Tibial artery (tissue), 4 donors: ENCODE measurements around the gene COLGALT1.

ENCODE experiments used
- DNase-seq, 2 donors: peaks; one replicate each; pipeline ENCODE4 v3.0.0-alpha.2; 2019
- H3K27ac ChIP-seq, 2 donors: fragments of 200-600 bp; sonication (generic) in 1 of 2; 1 replicate in 1 of 2; 2 replicates in 1 of 2; pipeline ENCODE4 v1.5.1; 2018 to 2019; ENCODE audit warnings: mild to moderate bottlenecking in 1 of 2
- H3K27me3 ChIP-seq, 2 donors: fragments of 200-600 bp; sonication (generic) in 1 of 2; one replicate each; pipeline versions ENCODE4 v1.5.1 to v1.6.0; 2016 to 2019
- H3K36me3 ChIP-seq, 3 donors: fragments of 200-600 bp; sonication (generic) in 2 of 3; one replicate each; pipeline ENCODE4 v1.5.1; 2016 to 2019; ENCODE audit warnings: mild to moderate bottlenecking in 2 of 3
- H3K4me1 ChIP-seq, 4 donors: fragments of 200-600 bp; sonication (generic) in 2 of 4; 1 replicate in 3 of 4; 2 replicates in 1 of 4; pipeline ENCODE4 v1.5.1; 2016 to 2019
- H3K4me3 ChIP-seq, 2 donors: fragments of 200-600 bp; sonication (generic) in 1 of 2; 1 replicate in 1 of 2; 2 replicates in 1 of 2; pipeline ENCODE4 v1.5.1; 2018 to 2019; ENCODE audit warnings: mild to moderate bottlenecking in 2 of 2
- H3K9me3 ChIP-seq, 3 donors: fragments of 200-600 bp; sonication (generic) in 1 of 3; one replicate each; pipeline ENCODE4 v1.5.1; 2016 to 2019
- intact Hi-C: fragments of 100-400 bp; cut with DNase I; formaldehyde crosslinking; loops from one replicate; pipeline ENCODE4 v1.15.0; 2023; ENCODE audit warnings: low total_unique reads
- TF ChIP-seq, protein P1 (sequence below), 2 experiments: fragments of 200-600 bp in 1 of 2; fragments of 450-650 bp in 1 of 2; IDR thresholded peaks; one replicate each; pipeline ENCODE4 v1.5.1; 2017 to 2019; ENCODE audit warnings: antibody characterized with exemption in 2 of 2, mild to moderate bottlenecking in 1 of 2, moderate library complexity in 1 of 2

COLGALT1 gene

DNA sequence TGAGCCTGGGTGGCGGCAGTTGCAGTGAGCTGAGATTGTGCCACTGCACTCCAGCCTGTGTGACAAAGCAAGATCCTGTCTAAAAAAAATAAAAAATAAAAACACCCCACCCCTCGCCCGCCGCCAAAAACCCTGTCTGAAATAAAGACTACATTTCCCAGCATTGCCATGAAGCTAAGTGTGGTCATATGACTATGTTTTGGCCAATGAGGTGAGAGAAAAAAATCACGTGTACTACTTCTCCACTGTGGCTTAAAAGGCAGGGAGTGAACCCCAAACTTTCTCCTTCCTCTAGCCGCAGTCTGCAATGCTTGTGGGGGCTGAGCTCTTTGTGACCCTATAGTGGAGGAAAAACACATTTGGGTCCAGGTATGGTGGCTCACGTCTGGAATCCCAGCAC lies 54.9 kb downstream of the COLGALT1 start:
- Histone ChIP-seq H3K27ac (no peak overlapping the region), H3K4me3 (no peak overlapping the region), H3K9me3 (no peaks in the 10 kb centered on the region), H3K4me1 (peaks cover 9 to 14% (median 11%) of the 10 kb centered on the region in 4 donors), H3K27me3 (peaks cover 0 to 46% of the 10 kb centered on the region in 2 donors), H3K36me3 (no peaks in the 10 kb centered on the region)
- TF ChIP-seq, protein P1, sequence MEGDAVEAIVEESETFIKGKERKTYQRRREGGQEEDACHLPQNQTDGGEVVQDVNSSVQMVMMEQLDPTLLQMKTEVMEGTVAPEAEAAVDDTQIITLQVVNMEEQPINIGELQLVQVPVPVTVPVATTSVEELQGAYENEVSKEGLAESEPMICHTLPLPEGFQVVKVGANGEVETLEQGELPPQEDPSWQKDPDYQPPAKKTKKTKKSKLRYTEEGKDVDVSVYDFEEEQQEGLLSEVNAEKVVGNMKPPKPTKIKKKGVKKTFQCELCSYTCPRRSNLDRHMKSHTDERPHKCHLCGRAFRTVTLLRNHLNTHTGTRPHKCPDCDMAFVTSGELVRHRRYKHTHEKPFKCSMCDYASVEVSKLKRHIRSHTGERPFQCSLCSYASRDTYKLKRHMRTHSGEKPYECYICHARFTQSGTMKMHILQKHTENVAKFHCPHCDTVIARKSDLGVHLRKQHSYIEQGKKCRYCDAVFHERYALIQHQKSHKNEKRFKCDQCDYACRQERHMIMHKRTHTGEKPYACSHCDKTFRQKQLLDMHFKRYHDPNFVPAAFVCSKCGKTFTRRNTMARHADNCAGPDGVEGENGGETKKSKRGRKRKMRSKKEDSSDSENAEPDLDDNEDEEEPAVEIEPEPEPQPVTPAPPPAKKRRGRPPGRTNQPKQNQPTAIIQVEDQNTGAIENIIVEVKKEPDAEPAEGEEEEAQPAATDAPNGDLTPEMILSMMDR (IDR thresholded peaks at IDR 0.05) = no peak
- no peak for DNase-seq
- intact Hi-C loops = no loop called here

DNA sequence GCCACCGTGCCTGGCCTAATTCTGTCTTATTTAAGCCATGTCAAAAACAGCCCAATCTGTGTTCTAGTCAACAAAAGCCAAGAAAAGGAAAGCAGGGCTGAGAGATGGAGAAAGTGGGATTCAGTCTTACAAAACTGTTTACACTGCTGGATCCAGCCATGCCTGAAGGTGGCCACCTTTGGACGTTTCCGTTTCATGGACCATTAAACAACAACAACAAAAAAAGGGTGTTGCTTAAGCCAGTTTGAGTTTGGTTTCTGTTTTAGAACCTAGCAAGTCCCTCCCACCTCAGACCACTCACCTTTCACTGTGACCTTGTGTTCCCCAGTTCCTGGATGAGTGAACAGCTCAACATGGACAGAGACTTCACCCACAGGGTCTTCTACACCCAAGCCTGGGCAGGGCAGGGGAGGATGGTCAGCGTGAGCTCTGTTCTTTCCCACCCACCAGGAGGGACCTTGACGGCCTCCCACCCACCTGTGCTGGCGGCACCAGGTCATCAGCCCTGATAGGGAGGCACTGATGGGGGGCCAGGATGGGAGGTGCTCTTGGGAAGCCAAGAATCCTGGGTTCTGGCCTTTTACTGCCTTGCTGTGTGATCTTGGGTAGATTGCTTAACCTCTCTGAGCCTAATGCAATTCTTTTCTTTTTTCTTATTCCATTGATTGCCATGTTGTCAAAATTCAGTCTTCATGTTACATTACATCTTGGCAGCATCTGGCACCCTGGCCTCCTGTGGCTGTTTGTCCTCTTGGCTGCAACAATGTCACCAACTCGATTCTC lies 56.2 kb downstream of the COLGALT1 start:
- DNase-seq = no peak
- Histone ChIP-seq H3K27ac (no peak overlapping the region), H3K36me3 (no peaks in the 10 kb centered on the region), H3K4me3 (no peak overlapping the region), H3K27me3 (peaks cover 0 to 46% of the 10 kb centered on the region in 2 donors), H3K4me1 (peaks cover 0 to 11% (median 5%) of the 10 kb centered on the region in 4 donors), H3K9me3 (no peaks in the 10 kb centered on the region)
- TF ChIP-seq, protein P1 (IDR thresholded peaks at IDR 0.05) = no peak
- intact Hi-C loops = no loop called here

DNA sequence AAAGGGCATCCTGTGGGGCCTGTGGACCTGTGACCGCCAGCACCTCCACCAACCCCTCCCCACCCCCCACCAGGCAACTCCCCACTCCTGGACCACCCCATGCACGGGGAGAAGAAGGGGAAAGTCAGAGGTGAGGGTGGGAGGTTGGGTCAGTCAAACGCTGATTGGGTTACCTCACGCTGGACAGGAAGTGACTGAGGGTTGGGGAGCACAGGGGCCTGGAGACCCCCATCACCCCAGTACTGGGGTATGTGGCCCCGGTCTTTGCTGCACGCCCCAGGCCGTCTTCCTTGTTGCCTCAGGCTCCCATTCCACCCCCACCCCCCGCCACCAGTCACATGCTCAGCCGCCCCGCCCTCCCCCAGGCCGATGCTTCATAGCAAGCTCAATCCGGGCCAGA lies 59.0 kb downstream of the COLGALT1 start:
- no peak overlapping the region for H3K27ac ChIP-seq
- peaks cover 0 to 11% (median 6%) of the 10 kb centered on the region in 4 donors for H3K4me1 ChIP-seq
- no peak overlapping the region for H3K4me3 ChIP-seq
- H3K27me3 ChIP-seq = peaks cover 0 to 59% of the 10 kb centered on the region in 2 donors
- intact Hi-C loops = no loop called here
- TF ChIP-seq, protein P1 (IDR thresholded peaks at IDR 0.05) = no peak
- no peaks in the 10 kb centered on the region for H3K36me3 ChIP-seq
- H3K9me3 ChIP-seq = no peaks in the 10 kb centered on the region
- no peak for DNase-seq

DNA sequence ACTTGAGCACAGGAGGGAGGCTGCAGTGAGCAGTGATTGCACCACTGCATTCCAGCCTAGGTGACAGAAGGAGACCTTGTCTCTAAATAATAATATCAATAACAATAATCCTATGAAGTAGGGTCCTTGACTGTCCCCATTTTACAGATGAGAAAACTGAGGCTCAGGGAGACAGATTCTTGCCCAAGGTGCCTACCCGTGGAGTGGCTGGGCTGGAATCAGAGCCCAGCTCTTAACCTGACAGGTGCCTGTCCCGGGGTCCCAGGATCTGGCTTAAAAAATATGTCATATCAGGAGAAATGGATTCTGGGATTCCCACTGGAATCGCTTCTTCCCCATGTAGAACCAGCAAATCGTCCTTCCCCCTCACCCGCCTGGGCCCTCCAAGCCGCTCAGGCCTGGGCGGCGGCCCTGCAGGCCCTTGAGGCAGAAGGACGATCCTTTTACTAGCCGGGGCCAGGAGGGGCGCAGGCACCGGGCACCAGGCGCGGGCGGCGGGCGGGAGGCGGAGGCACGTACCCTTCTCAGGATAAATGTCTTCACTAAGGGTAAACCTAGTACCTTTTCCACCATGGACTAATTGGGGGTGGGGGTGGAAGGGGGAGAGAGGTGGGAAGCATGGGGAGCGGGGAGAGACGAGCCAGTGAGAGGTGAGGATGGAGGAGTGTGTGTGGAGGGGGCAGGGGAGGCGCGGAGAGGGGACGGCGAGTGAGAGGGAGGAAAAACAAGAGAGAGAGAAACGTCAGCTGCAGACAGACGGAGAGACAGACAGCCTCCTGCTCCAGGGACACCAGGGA lies 60.6 kb downstream of the COLGALT1 start:
- peaks cover 0 to under 1% (median 0%) of the 10 kb centered on the region in 3 donors for H3K9me3 ChIP-seq
- H3K4me3 ChIP-seq = peak overlapping the region in 1 of 2 donors; percentile 19
- DNase-seq = no peak
- TF ChIP-seq, protein P1 (IDR thresholded peaks at IDR 0.05) = no peak
- H3K27me3 ChIP-seq = peaks cover 0 to 67% of the 10 kb centered on the region in 2 donors
- H3K4me1 ChIP-seq = peaks cover 0 to 11% (median 6%) of the 10 kb centered on the region in 4 donors
- no peak overlapping the region for H3K27ac ChIP-seq
- H3K36me3 ChIP-seq = no peaks in the 10 kb centered on the region
- intact Hi-C loops = no loop called here

DNA sequence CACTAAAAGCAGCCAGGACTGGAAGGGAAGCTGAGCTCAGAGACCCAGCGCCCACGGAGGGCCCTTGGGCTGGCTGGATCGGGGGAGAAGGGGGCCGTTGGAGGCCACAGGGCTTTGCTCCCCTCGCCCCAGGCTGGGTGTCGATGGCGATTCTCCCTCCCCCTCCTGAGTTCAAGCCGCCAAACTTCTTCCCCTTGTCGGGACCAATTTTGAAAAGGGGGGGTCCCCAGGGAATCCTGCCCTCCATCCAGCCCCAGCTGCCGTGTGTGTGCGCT lies 61.2 kb downstream of the COLGALT1 start:
- Histone ChIP-seq H3K4me1 (peaks cover 0 to 11% (median 6%) of the 10 kb centered on the region in 4 donors), H3K27me3 (peaks cover 0 to 66% of the 10 kb centered on the region in 2 donors), H3K36me3 (peaks cover 0 to 1% (median 0%) of the 10 kb centered on the region in 3 donors), H3K27ac (no peak overlapping the region), H3K9me3 (peaks cover 0 to 6% (median 4%) of the 10 kb centered on the region in 3 donors), H3K4me3 (peak overlapping the region in 1 of 2 donors; percentile 19)
- no peak for DNase-seq
- intact Hi-C loops = no loop called here
- TF ChIP-seq, protein P1 (IDR thresholded peaks at IDR 0.05) = no peak
